ENCODE measurements around the gene MAP4K3.

MAP4K3 gene

DNA sequence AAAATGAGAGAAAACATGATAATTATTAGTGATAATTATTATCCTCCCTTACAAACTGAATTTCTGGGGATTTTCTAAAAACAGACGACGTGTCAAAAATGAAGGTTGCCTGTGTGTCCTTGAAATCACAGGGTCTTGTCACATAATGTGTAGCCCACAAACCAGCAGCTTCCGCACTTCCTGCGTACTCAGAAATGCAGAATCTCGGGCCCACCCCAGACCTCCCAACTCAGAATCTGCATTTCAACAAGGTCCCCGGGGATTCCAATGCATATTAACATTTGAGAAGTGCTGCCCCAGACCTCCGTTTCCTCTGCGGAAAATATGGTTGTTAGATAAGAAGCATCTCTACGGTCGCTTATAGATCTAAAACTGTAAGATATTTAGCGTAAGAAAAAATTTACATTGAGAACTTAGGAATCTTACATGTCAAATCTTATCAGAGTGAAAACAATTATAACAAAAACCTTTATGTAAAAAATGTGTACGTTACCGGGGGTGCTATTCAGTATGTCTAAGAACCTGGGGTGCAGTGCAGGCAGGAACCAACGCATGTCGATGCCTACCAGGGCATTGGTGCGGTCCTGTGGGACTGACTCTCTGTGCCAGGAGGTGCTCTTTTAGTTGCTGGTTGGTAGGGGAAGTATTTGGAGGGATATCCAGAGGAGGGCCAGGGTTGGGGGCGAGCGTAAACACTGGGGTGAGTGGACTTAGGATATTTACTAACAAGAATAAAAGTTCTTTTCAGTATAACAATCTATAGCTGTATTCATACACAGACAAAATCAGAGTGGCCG lies 208.5 kb downstream of the MAP4K3 start:
- DNase-seq = peak; percentile 30

DNA sequence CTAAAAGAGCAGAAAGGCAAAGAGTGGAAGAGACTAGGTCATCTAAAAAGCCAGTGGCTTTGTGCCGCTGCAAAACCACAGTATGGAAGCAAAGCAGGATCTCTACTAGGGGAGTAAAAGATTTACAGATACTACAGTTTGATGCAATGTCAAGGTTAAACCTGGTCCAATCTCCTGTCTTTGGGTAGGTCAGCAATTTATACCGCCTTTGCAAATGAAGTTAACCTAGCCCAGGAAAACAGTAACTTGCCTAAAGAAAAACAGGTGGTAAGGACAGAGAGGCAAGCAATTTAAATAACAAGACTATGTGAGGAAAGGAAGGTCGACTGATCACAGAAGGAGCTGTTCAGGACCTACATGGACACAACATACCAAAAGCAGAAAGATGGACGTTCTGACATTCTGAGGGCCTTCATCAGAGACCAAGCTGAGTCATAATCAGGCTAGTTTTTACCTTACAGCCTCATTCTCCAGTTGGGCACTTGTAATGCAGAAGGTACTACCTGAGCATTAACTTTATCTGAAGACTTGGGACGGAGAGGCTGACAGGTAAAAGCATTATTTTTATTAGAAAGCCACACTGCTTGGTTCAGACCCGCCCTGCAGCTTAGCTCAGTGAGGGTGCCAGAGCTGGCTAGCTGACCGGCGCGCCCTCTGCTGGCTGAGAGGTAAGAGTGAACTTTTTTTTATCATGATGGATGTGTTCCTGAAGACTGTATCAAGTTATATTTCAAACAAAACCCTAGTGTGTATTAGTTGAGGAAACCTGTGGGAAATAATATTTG lies 209.3 kb downstream of the MAP4K3 start:
- DNase-seq = peak; percentile 89

DNA sequence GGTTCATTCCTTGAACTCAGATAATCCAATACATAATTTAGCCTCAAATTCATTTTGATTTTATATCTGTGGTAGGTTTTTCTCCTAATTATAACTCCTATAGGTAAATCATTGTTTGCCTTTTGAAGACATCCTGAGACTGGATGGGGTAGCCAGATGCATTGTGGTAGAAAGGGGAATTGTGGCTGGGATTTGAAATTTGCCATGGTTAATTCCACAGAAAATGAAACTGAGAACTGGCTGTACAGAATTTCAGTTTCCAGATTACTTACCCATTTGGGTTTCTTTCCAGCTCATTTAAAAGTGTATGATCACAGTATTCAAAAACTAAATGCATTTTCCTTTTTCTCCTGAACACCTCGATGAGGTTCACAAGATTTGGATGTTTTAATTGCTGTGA lies 211.5 kb downstream of the MAP4K3 start:
- no peak for DNase-seq

DNA sequence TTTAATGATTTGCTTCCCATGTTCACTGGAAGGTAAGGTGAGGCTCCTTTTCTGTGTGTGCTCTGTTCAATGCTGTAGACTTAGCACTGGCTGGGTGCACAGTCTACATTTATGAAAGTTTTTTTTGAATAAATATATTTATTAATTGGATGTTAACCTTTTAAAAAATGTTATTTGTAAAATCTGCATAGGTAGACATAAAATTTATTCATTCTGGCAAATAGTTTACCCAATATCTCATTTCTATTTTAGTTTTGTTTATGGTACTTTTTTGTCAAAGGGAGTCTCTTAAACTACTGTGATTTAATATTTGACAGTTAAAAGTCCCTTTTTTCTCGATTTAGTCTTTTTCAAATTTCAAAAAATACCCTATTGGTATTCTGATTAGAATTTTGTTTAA lies 213.2 kb downstream of the MAP4K3 start:
- DNase-seq = no peak

- DNase-seq = no peak
Measured at GRCh38 chr2:39221459-39221858, 215.6 kb downstream of the MAP4K3 start.

DNA sequence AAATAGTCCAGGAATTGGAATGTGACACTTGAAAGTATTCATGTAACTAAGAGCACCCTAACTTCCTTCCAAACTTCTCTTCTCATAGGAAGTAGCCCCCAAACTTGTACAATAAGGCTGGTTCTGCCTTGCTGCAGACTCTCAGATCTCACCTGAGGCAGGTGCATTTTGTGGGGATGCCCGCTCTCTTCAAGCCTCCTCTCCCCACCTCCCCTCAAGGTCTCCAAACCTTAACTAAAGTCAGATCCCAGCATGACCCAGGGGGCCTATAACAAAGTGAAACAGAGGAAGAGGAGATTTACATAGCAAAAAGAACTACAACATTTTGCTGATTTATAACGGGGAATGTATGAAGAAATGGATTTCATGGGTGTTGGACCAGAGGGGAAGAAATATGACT lies 216.9 kb downstream of the MAP4K3 start:
- no peak for DNase-seq

GRCh38 chr2:39218391-39218790 lies 218.7 kb downstream of the MAP4K3 start:
- no peak for DNase-seq

- no peak for DNase-seq
Measured at GRCh38 chr2:39217192-39217550, 219.9 kb downstream of the MAP4K3 start.

DNA sequence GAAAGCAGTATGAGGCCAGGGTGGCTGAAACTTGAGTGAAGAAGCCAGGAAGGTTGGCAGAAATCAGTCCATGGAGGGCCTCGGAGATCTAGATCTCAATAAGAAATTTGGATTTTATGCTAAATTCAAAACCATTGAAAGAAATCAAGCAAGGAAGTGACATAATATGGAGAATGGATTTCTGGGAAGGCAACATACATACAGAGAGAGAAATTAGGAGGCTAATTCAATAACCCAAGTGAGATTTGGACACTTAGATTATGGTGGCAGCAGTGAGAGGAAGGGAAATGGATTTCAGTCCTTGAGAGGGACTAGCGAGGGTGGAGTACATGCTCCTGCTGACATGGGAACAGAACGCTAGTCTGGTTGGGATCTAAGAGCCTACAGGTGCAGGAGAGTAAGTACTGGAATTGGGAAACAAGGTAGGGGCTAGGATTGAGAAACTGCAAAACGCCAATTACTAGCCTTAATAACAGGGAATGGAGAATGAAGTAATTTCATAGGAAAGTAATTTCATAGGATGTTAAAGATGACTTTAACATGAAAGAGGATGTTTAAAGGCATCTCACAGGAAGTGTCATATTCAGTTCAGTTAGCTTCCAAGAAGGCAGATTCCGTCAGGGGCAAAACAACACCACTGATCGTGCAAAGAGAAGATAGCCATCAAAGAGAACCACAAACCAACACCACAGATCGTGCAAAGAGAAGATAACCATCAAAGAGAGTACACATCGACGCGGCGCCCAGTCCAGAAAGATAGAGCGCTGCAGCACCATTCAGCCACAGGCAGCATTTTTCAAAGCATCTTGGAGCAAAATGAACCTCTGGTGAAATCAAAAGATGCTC lies 220.5 kb downstream of the MAP4K3 start:
- peak; percentile 78 for DNase-seq

DNA sequence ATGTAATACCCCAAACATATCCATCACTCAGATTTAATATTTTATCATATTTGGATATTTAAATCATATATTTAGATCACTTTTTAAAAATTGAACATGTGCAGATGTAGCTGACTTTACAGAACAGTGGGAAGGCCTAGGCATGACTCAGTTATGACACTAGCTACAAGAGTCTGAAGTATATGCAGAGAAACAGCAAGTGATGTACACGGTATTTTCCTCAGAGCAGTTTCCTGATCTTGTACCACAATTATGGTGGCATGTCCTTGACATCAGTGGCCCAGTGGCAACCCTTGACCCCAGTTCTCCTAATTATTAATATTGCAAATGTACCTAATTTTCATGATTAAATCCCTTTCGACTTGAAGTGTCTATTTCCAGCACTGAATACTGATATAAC lies 221.5 kb downstream of the MAP4K3 start:
- DNase-seq = peak; percentile 11

GRCh38 chr2:39213015-39213414 lies 224.1 kb downstream of the MAP4K3 start:
- DNase-seq = no peak

- no peak for DNase-seq
Measured at GRCh38 chr2:39210846-39211245, 226.2 kb downstream of the MAP4K3 start.

- DNase-seq = no peak
Measured at GRCh38 chr2:39203382-39203781, 233.7 kb downstream of the MAP4K3 start.

DNA sequence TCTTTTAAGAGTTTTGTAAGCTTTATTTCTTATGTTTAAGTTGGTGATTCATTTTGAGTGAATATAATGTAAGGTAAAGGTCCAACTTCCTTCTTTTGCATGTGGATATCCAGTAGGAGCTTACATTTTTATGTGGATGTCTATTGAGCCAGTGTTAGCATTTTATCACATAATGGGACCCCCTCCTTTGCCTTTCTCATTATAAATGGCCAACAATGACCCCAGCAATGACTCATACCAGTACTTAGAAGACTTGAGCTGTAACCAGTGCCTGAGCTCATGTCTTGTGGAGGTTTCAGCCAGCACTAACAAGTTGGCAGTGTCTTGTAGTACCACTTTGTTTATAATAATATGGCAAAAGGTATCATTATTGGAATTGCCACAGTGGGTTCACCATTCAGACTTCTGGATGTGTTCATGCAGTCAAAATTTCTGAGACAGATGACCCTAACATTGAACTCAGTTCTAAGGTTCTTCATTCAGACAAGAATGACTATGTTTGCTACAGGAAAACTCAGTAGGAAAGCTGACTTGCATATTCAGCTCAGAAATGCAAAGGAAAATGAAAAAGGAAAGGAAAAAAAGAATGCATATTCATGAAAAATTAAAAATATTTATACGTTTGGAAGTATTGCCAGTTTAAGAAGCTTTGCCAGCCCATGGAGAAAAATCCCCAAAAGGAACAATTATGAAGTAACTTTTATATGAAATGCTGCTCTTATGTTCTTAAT lies 234.3 kb downstream of the MAP4K3 start:
- no peak for DNase-seq
